RKO (cell line): ENCODE measurements around the gene EIF3J.
"Not testable (repeated sequence)": the region's sequence is repeated elsewhere in the genome, so short reads cannot be mapped to it uniquely, and the experiment has no call there.

ENCODE experiments used
- DNase-seq: peaks from one replicate; pipeline ENCODE4 v3.0.0-alpha.2; 2016; ENCODE audit warnings: low spot score

EIF3J gene

GRCh38 chr15:44536962-44537734, at the start of gene EIF3J:
Gene EIF3J, plus strand, starts transcription at chr15:44537147. Its CDS starts 48 bp downstream, at chr15:44537195.
- DNase-seq, result peak; percentile 98

DNA sequence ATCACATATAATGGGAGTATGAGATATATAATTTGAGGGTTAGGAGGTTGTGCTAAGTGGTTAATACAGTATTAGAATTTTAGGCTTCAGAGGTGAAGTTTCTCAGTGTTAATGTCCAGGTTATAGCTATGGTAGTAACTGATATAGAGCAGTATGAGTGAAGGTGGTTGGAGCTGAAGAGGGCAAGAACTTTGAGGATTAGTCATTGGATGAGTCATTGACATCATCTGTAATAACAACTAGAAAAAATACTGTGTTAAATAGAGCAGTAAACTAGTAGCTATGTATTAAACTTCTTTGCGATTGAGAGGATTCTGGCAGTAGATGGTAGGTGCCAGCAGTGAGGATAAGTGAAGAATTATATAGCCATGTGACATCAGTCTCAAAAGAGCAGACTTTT, 47.5 kb upstream of the EIF3J start:
- DNase-seq, result peak; percentile 76

GRCh38 chr15:44490622-44491021, 46.3 kb upstream of the EIF3J start:
- no peak for DNase-seq

DNA sequence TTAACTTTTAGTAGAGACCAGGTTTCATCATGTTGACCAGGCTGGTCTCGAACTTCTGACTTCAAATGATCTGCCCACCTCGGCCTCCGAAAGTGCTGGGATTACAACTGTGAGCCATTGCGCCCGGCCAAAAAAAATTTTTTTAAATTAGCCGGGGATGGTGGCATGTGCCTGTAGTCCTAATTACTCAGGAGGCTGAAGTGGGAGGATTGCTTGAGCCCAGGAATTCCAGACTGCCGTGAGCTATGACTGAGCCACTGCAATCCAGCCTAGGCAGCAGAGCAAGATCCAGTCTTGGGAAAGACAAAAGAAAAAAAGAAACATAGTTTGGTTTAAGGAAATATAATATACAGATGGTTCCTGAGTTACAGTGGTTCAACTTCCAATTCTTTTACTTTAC, 44.9 kb upstream of the EIF3J start:
- no peak for DNase-seq

DNA sequence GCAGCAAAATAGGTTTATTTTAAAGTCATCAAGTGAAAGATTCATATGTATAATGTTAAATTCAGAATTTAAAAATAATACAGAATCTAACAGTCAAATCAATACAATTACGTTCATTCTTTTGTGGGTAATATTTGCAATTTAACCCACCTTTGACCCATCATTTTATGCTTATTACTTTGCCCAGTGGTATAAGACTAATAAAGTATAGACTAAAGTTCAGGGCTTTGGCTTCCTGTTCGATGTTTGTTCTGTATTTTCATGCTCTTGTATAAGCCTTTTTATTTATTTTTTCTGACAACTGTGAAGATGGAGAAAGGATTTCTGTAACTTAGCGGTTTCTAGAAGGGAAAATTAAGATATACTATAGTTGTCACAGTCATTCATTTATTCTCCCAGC, 44.3 kb upstream of the EIF3J start:
- DNase-seq, result no peak

GRCh38 chr15:44495562-44495961, 41.4 kb upstream of the EIF3J start:
- DNase-seq, result no peak

DNA sequence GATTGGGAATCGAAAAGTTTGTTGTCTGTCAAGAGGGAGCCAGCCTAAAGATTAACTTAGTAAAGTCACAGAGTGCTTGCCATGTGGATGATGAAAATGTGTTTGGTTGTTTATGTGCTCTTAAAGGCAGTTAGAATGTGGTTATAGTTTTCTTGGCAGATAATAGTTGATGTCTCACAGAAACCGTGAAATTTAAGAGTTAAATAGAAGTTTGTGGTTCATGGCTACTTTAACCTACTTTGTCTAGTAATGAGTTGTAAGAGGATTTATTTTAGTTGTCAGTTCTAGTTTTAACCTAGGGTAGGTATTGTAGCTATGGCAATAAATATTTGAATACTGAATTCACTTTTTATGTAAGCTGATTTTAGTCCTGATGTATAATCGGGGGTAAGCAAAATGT, 36.4 kb upstream of the EIF3J start:
- DNase-seq, result no peak

DNA sequence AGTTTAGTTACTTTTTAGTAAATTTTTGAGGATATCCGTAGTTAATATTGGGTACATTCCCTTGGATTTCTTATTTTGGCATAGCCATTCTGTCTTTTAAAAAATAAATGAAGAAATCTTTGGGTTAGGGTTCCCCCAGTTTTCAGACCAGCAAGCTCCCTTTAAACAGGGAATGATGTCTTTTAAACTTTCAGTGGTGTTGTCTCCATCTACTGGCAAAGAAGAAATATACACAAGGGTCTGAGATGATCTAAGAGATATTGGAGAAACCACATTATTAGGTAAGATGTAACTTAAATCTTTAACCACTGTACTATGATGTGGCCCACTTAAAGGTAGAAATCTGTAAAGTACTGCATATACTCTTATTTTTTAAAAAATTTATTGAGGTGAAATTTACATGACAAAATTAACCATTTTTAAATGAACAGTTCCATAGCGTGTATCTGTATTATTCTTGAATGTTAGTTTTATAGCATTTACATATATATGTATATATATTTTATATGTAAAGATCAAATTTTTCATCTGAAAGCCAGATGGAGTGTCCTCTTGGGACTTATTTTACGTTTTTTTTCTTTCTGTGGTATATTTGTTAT, 35.1 kb upstream of the EIF3J start:
- peak; percentile 78 for DNase-seq

- no peak for DNase-seq
These were observed 20.5 kb upstream of the EIF3J start for GRCh38 chr15:44516436-44516835.

GRCh38 chr15:44519537-44519936, 17.4 kb upstream of the EIF3J start:
- no peak for DNase-seq

DNA sequence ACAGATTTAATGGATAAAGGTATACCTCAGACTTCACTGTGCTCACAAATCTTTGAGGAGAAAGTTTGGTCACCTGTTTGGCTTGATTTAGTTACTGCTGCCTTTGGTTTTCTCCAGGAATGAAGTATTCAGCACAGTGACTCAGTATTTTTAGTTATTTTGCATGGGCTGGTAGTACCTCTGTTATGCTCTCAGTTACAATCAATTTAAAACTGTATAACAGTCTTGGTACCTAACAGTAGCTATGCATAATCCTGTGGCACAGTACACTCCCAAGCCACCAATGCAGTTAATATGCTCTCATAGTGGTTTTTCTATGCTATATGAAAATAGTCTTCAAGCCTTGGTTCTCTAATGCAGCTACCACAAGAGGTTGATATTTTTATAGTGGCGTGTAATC, 11.9 kb upstream of the EIF3J start:
- no peak for DNase-seq

GRCh38 chr15:44527241-44527640, 9.7 kb upstream of the EIF3J start:
- no peak for DNase-seq

DNA sequence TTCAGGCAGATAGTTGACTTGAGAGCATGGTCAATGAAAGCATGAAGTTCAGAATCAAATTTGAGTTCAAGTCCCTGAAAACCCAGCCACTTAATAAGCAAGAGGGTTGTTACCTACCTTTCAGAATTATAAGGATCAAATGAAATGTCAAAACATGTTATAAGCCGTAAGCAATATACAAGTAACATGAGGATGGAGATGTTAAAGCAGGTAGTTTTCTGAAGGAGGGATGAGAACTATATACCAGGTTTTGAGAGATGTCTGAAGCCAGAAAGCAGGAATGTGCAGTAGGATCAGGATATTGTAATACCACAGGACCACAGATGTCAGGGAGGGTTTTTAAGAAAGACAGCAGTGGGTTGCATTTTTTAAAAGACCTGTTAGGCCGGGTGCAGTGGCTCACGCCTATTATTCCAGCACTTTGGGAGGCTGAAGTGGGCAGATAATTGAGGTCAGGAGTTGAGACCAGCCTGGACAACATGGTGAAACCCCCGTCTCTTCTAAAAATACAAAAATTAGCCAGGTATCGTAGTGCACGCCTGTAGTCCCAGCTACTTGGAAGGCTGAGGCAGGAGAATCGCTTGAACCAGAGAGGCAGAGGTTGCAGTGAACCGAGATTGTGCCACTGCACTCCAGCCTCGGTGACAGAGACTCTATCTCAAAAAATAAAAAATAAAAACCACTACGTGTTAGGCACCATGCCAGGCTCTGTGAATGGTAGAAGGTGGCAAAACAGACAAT, 6.9 kb upstream of the EIF3J start:
- DNase-seq, result no peak

DNA sequence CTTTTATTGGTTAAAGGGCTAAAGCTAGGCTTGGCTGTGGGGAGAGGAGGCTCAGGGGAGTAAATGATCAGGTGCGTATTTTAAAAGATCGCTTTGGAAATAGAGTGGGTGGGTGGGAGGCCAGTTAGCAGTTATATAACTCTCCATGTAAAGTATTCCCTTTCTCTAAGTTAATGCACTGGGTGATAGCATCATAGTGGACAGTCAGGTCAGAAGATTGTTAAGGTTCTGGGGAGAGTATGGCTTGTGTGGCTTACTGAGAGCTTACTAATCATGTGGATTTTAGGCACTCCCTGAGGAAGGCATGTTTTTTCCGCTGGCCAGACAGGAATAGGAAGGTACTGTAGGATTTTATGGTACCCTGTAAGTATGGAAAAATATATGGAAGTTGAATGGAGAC, 6.3 kb upstream of the EIF3J start:
- no peak for DNase-seq

DNA sequence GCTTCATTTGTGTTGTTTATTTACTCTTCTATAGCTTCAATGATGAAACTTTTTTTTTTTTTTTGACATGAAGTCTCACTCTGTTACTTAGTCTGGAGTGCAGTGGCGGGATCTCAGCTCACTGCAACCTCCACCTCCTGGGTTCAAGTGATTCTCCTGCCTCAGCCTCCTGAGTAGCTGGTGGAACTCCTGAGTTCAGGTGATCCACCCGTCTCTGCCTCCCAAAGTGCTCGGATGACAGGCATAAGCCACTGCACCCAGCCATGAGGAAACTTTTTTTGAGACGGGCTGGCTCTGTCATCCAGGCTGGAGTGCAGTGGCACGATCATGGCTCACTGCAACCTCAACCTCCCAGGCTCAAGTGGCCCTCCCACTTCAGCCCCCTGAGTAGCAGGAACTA, 4.7 kb upstream of the EIF3J start:
- DNase-seq, result not testable (repeated sequence)

- DNase-seq, result peak; percentile 27
These were observed 4.3 kb upstream of the EIF3J start for GRCh38 chr15:44532689-44533088.

GRCh38 chr15:44535092-44535491, 1.9 kb upstream of the EIF3J start:
- DNase-seq, result no peak

DNA sequence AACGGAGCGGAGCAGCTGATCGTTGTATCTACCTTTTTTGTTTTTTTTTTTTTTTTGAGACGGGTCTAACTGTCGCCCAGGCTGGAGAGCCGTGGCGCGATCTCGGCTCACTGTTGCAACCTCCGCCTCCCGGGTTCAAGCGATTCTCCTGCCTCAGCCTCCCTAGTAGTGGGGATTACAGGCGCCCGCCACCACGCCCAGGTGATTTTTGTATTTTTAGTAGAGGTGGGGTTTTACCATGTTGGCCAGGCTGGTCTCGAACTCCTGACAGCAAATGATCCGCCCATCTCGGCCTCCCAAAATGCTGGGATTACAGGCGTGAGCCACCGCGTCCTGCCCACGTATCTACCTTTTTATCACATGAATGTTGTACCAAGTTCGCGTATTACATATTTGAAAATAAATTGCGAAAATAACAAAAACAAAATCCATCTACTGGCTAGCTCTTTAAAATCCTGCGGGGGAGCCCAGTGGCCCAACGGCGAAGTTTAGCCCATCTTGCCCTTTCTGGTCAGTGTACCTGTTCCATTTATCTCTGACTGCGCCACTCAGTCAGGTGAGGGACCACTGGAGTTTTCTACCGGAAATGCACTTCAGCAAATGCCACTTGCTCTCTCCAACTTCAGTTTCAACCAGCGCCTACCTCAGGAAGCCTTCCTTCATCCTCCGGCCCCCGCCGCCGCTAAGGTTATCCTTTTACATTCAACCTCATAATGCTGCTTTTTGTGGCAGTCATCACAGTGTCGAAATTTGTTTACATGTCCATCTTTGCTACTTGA, 1.2 kb upstream of the EIF3J start:
- DNase-seq, result peak; percentile 49

DNA sequence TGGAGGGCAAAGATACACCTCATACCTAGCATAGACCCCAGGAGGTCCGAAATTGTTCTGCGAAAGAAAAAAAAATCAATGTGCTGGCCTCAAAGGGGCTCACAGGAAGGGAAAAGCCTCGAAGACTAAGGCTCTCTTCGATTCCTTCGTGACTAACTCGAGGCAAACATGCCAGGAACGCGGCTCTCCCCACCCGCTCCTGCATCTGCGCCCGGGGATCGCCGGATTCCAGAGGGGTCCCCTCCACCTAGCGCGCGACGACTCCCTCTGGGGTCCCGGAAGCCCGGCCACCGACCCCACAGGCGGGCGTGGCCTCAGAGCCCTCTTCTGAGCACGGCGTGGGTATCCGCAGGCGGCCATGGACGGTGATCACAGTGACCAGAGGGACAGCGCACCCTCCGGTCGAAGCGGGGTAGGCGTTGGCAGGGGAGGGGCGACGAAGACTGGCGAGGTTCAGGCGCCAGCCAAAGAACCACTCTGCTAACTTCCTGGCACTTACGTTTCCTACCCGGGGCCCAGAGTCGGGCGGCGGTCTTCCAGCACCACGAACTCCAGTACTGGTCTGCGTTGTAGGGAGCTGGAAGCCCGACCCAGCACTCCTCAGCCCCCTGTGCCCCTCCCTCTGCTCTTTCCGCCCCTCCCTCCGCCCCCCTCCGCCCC, 515 bp upstream of the EIF3J start:
- DNase-seq, result peak; percentile 89

- peak; percentile 45 for DNase-seq
These were observed 841 bp downstream of the EIF3J start for GRCh38 chr15:44537735-44538240.

DNA sequence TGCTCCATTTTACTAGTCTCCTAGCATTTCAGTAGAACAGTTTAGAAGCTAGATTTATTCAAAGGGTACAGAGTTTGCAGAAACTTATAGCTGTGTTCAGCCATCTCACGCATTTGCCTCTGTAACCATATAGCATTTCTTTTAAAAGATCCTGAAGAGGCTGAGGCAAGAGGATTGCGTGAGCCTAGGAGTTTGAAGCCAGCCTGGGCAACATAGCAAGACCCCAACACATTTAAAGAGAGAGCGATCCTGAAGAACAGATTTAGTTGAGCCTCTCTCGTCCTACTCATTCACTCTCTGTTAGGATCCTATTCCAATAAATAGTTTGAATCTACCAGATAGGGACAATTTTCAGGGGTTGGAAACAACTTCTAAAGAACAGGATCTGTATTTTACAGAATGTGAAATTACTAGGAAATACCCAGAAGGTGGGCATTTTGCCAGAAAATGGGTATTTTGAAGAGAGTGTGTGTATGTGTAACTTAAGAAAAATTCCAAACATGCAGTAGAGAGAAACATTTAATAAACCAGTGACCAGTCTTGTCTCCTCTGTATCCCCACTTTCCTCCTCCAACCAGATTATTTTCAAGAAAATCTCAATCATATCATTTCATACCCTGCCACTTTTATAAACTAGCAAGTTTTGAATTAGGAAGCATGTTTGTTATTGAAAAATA, 4.5 kb downstream of the EIF3J start:
- DNase-seq, result peak; percentile 65
